Measurements from ENCODE around the gene GUCY1A2.

The GUCY1A2 gene

GRCh38 chr11:106717222-106717621 lies 301.1 kb downstream of the GUCY1A2 start:
- in situ Hi-C loops (cut with HindIII; ENCODE audit: low sequenced_read_pairs) = no loop called here
- TF ChIP-seq, protein P1, sequence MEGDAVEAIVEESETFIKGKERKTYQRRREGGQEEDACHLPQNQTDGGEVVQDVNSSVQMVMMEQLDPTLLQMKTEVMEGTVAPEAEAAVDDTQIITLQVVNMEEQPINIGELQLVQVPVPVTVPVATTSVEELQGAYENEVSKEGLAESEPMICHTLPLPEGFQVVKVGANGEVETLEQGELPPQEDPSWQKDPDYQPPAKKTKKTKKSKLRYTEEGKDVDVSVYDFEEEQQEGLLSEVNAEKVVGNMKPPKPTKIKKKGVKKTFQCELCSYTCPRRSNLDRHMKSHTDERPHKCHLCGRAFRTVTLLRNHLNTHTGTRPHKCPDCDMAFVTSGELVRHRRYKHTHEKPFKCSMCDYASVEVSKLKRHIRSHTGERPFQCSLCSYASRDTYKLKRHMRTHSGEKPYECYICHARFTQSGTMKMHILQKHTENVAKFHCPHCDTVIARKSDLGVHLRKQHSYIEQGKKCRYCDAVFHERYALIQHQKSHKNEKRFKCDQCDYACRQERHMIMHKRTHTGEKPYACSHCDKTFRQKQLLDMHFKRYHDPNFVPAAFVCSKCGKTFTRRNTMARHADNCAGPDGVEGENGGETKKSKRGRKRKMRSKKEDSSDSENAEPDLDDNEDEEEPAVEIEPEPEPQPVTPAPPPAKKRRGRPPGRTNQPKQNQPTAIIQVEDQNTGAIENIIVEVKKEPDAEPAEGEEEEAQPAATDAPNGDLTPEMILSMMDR (IDR thresholded peaks at IDR 0.05; ENCODE audit: low read depth, low read length, missing control alignments) = no peak
- no peak for DNase-seq (ENCODE audit: low read depth)
- no peak overlapping the region for H3K4me3 ChIP-seq (ENCODE audit: low read depth, low read length)

GRCh38 chr11:106714199-106714598 lies 304.1 kb downstream of the GUCY1A2 start:
- in situ Hi-C loops (cut with HindIII; ENCODE audit: low sequenced_read_pairs) = no loop called here
- TF ChIP-seq, protein P1 (IDR thresholded peaks at IDR 0.05; ENCODE audit: low read depth, low read length, missing control alignments) = no peak
- no peak overlapping the region for H3K4me3 ChIP-seq (ENCODE audit: low read depth, low read length)
- no peak for DNase-seq (ENCODE audit: low read depth)

- in situ Hi-C loops (cut with HindIII; ENCODE audit: low sequenced_read_pairs) = no loop called here
- no peak overlapping the region for H3K4me3 ChIP-seq (ENCODE audit: low read depth, low read length)
- DNase-seq (ENCODE audit: low read depth) = no peak
- TF ChIP-seq, protein P1 (IDR thresholded peaks at IDR 0.05; ENCODE audit: low read depth, low read length, missing control alignments) = no peak
Measured at GRCh38 chr11:106708348-106708747, 309.9 kb downstream of the GUCY1A2 start.

- in situ Hi-C loops (cut with HindIII; ENCODE audit: low sequenced_read_pairs) = no loop called here
- no peak overlapping the region for H3K4me3 ChIP-seq (ENCODE audit: low read depth, low read length)
Measured at GRCh38 chr11:106706355-106706754, 311.9 kb downstream of the GUCY1A2 start.

DNA sequence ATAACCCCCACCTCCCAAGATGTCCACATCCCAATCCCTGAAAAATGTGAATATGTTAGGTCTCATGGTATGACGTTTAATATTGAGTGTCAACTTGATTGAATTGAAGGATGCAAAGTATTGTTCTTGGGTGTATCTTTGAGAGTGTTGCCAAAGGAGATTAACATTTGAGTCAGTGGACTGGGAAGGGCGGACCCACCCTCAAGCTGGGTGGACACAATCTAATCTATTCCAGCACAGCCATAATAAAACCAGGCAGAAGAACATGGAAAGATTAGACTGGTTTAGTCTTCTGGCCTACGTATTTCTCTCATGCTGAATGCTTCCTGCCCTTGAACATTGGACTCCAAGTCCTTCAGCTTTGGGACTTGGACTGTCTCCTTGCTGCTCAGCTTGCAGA lies 315.5 kb downstream of the GUCY1A2 start:
- no peak for DNase-seq (ENCODE audit: low read depth)
- in situ Hi-C loops (cut with HindIII; ENCODE audit: low sequenced_read_pairs) = no loop called here
- no peak overlapping the region for H3K4me3 ChIP-seq (ENCODE audit: low read depth, low read length)
- TF ChIP-seq, protein P1 (IDR thresholded peaks at IDR 0.05; ENCODE audit: low read depth, low read length, missing control alignments) = no peak

More at GRCh38 chr11:106706355-106706754, 311.9 kb downstream of the GUCY1A2 start:
- no peak for DNase-seq (ENCODE audit: low read depth)
- TF ChIP-seq, protein P1 (IDR thresholded peaks at IDR 0.05; ENCODE audit: low read depth, low read length, missing control alignments) = no peak

- TF ChIP-seq, protein P1 (IDR thresholded peaks at IDR 0.05; ENCODE audit: low read depth, low read length, missing control alignments) = no peak
- in situ Hi-C loops (cut with HindIII; ENCODE audit: low sequenced_read_pairs) = no loop called here
- no peak for DNase-seq (ENCODE audit: low read depth)
- H3K4me3 ChIP-seq (ENCODE audit: low read depth, low read length) = no peak overlapping the region
Measured at GRCh38 chr11:106697058-106697457, 321.2 kb downstream of the GUCY1A2 start.

- DNase-seq (ENCODE audit: low read depth) = no peak
- in situ Hi-C loops (cut with HindIII; ENCODE audit: low sequenced_read_pairs) = no loop called here
- H3K4me3 ChIP-seq (ENCODE audit: low read depth, low read length) = no peak overlapping the region
- TF ChIP-seq, protein P1 (IDR thresholded peaks at IDR 0.05; ENCODE audit: low read depth, low read length, missing control alignments) = no peak
Measured at GRCh38 chr11:106695506-106695905, 322.8 kb downstream of the GUCY1A2 start.

All from astrocyte of the cerebellum (primary cell).